ENCODE measurements around the gene HRH2.

Gene HRH2

DNA sequence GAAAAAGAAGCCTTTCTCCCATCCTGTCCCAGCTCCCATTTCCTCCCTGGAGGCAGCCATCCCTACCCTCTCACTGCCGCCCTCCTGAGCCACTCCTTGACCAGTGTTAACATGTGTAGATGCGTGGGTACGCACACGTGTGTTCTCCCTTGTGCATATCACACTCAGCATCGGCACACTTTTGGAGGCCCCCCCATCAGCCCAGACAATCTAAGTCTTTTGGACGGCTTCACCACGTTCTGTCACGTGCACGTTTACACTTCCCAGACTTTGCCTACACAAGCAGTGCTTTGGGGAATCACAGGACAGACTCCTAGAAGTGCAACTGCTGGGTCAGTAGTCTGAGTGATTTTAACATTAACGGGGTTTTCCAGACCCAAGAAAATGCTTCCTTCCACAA lies 18.0 kb downstream of the HRH2 start:
- DNase-seq (ENCODE audit: low read depth) = no peak

- no peak for DNase-seq (ENCODE audit: low read depth)
Measured at GRCh38 chr5:175677571-175677970, 19.7 kb downstream of the HRH2 start.

DNA sequence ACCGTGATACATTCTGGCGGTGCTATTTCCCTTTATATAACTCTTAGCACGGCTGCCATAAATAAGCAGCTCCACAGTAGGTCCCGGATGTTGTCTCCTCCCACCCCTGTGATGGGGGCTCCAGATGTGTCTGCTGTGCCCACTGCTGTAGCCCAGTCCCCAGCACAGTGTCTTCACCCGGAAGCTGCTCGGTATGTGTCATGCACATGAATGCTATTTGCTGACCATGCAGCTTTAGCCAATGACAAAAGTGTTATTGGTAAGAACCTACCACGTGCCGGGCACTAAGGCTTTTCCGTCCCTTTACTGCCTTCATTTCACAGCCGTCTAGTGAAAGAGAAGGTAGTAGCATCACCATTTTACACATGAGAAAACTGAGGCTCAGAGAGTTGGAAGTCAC lies 20.2 kb downstream of the HRH2 start:
- DNase-seq (ENCODE audit: low read depth) = no peak

- no peak for DNase-seq (ENCODE audit: low read depth)
Measured at GRCh38 chr5:175679411-175679810, 21.5 kb downstream of the HRH2 start.

GRCh38 chr5:175680020-175680419 lies 22.1 kb downstream of the HRH2 start:
- no peak for DNase-seq (ENCODE audit: low read depth)

GRCh38 chr5:175680463-175680862 lies 22.6 kb downstream of the HRH2 start:
- no peak for DNase-seq (ENCODE audit: low read depth)

DNA sequence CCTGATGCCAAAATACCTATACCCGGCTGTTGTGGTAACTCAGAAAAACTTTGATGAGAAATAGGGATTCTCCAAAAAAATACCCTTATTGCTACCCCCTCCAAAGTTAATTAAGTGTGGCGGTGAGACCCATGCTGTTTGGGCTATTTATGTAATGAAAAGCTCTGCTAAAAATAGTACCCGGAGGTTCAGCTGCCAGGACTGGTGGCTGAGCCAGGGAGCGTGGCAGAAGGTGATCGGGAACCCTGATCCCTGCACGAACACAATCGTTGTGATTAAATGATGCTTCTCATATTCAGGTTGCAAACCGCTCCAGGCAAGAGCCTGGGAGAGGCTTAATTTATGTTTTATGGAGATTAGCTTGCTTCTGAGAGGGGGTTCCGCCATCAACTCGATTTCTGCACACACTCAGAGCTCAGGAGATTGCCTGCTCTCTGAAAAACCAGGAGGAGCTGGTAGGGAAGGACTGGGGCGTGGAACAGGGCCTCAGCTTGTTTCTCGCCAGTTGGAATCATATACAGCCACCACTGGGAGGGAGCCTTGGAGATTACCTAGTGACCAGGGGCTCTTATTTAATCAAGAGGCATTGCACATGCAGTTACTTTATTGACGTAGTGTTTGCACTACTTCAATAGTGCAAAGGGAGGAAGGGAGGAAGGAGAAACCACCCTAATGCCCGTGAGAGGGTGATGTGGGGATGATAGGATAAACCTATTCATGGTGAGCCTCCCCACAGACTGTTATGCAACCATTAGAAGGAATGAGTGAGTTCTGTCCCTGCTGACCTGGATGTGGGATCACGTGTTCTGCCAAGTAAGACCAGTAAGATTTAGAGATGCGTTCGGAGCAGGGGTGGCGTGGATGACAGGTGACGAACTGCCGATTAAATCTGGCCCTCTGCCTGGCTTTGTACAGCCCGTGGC lies 23.4 kb downstream of the HRH2 start:
- no peak for DNase-seq (ENCODE audit: low read depth)

GRCh38 chr5:175681968-175682340 lies 24.1 kb downstream of the HRH2 start:
- DNase-seq (ENCODE audit: low read depth) = no peak

DNA sequence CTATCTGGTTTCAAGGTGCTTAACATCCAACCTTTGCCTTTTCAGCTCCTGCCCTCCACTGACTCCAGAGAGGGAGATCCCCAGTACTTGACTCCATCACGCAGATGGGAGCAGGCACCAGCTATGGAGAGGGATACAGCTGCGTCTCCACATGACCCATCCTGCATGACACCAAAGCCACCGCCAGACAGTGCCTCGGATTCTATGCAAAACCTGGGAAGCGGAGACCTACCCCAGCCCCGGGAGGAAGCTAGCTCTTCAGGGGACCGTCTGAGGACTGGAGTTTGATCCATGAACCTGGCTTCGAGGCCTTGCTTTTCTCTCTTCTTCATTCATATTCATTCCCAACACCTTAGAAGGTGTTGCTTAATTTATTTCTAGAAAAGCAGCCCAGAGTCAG lies 24.8 kb downstream of the HRH2 start:
- no peak for DNase-seq (ENCODE audit: low read depth)

GRCh38 chr5:175683231-175683630 lies 25.4 kb downstream of the HRH2 start:
- DNase-seq (ENCODE audit: low read depth) = no peak

DNA sequence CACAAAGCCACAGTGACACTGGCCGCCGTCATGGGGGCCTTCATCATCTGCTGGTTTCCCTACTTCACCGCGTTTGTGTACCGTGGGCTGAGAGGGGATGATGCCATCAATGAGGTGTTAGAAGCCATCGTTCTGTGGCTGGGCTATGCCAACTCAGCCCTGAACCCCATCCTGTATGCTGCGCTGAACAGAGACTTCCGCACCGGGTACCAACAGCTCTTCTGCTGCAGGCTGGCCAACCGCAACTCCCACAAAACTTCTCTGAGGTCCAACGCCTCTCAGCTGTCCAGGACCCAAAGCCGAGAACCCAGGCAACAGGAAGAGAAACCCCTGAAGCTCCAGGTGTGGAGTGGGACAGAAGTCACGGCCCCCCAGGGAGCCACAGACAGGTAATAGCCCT lies 26.1 kb downstream of the HRH2 start:
- DNase-seq (ENCODE audit: low read depth) = no peak

GRCh38 chr5:175684931-175685330 lies 27.1 kb downstream of the HRH2 start:
- DNase-seq (ENCODE audit: low read depth) = no peak

DNA sequence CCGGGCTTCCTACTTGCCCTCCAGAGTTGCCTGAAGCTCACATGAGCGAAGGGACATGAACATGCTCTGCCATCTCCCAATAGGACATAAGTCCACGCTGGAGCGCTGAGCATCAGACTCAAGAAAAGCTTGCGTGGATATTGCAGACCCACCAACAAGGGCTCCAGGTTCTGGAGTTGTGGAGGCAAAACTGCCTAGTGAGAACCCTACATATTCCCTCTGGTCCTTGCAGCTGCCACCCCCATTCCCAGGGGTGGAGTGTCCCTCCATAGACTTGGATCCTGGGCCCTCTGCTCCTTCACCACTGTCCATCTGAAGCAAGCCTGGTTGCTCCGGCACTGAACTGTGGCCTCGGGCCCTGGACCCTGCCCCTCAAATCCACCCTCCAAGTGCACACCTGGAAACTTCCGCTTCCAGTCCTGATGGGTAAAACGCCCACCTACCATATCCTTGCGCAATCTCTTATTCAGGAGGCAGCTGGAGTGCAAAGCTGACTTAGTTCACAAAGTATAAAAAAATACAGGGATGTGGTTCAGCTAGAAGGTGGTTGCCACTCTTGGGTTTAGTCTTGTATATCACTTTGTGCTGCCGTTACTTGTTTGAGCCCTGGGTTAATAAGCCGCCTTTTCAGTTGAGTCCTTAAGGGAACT lies 28.0 kb downstream of the HRH2 start:
- DNase-seq (ENCODE audit: low read depth) = no peak

DNA sequence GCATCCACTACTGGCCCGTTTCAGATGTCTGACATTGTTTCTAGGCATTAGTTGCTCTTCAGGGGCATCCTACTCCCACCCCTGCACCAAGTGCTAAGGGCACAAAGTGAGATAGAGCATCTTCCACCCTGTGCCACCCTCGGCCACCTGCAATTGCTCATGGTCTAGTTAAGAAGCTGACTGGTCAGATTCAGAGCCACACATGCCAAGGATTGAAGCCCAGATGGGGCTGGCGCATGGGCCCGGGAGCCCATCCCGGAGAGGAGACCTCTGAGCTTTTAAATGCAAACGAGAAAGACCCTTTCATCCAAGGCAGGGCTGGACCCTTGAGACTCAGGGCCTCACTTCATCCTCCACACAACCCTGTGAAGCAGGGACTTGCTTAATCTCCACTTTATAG lies 28.5 kb downstream of the HRH2 start:
- no peak for DNase-seq (ENCODE audit: low read depth)

DNA sequence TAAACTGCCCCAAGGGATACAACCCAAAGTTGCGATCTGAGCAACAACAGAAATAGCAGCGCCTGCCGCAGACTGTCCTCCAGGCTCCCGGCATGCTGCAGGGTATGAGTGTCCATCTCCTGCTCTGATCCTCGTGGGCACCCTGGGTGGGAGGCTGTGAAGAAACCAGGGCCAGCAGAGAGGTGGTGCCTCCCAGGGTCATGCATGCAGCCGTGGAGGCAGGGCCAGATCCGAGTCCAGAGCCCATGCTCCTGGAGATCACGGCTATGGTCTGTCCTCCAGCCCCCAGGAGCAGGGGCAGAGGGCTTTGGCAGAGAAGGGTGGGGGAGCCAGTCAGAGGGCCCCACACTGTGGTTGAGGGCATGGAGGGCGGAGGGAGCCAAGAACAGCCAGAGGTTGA lies 29.0 kb downstream of the HRH2 start:
- no peak for DNase-seq (ENCODE audit: low read depth)

DNA sequence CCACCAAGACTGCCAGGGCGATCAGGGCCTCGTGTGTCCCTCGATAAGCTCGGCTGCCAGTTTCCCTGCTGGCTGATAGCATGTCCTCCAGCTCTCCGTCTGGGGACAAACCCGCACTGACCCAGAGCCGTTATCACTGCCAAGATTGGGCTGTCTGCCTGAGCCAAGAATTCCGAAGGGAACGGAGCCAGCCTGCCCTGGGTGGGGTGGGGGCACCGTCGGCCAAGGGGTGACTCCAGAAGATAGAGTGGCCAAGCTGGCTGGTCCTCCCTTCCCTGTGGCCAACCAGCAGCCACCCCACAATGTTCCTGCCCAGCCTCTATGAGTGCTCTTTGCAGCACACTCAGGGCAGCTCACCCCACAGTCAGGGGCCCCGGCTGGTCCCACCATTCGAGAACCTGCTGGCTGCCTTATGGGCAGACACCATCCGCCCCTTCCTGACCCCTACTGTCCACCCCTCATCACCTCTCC lies 29.4 kb downstream of the HRH2 start:
- DNase-seq (ENCODE audit: low read depth) = no peak

GRCh38 chr5:175688352-175689146 lies 30.7 kb downstream of the HRH2 start:
- no peak for DNase-seq (ENCODE audit: low read depth)

- no peak for DNase-seq (ENCODE audit: low read depth)
Measured at GRCh38 chr5:175689147-175689991, 31.5 kb downstream of the HRH2 start.

DNA sequence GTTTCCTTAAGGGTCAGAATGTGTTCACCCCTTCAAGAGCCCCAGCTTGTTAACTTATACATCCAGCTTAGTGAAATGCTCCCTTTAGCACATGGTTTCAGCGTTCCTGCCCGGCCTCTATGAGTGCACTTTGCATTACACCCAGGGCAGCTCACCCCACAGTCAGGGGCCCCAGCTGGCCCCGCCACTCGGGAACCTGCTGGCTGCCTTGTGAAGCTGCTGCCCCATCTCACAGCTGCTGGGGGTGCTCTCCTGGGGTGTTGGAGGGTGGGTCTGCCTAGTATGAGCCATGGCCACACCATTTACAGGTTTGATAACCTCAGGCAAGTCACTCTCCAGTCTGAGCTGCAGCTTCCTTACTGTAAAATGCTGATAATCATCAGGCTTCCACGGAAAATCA lies 32.2 kb downstream of the HRH2 start:
- no peak for DNase-seq (ENCODE audit: low read depth)

GRCh38 chr5:175690586-175690985 lies 32.7 kb downstream of the HRH2 start:
- DNase-seq (ENCODE audit: low read depth) = no peak

GRCh38 chr5:175691761-175692160 lies 33.9 kb downstream of the HRH2 start:
- no peak for DNase-seq (ENCODE audit: low read depth)
